ENCODE data around the gene FAM120C.

DNA sequence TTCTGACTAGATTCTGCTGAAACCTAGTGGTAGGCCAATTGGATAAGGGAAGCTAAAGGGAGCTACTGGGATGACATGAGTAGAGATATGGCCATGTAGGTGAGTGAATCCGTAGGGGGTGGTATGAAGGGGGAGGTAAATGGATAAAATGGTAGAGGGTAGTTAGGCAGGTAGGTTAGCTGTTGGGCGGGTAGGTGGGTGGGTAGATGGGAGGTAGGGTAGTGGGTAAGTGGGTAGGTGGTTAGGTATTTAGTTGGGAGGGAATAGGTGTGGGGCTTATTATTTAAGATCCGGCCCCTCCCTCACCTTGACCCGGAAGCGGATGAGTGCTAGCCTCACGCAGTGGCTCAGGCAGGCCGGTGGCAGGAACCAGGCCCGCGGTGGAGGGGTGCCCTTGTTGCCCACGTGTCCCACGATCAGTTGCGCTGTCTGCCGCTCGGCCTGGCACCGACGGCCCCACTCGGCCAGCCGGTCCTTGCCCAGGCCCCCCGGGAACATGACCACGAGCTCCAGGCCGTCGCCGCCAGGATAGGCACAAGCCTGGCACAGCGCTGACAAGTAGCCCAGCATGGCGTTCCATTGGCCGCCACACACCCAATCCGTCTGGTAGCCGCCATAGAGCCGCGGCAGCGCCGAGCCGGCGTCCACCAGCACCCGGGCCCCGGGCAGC, 725 bp downstream of the FAM120C start:
- TF ChIP-seq POLR2A (IDR thresholded peaks at IDR 0.05; ENCODE audit: low read depth, low read length): peak; percentile 71
- peak; percentile 74 for TF ChIP-seq POLR2AphosphoS5 (IDR thresholded peaks at IDR 0.05; ENCODE audit: low read depth, low read length)
- no peak for TF ChIP-seq TAF1 (IDR thresholded peaks at IDR 0.05; ENCODE audit: borderline replicate concordance, low read depth, low read length)

Measured in GM12892 (cell line).